Left colon (tissue), 2 donors: ENCODE measurements around the gene AGPAT1. TPM values are rescaled to one million over a fixed set of nuclear protein-coding genes. Genes with fewer than 3 reads are reported as not detected.
A peak's percentile ranks its signal among the peaks of the same experiment; 100 is the strongest.
"Not testable (repeated sequence)": the region's sequence is repeated elsewhere in the genome, so short reads cannot be mapped to it uniquely, and the experiment has no call there.

ENCODE experiments used
- ATAC-seq: fragments of 200-7000 bp; cut with Tn5 transposase; one replicate; pipeline ENCODE4 v1.9.1; 2020; ENCODE audit warnings: mild to moderate bottlenecking, moderate library complexity
- DNase-seq, 2 donors: peaks; one replicate each; pipeline ENCODE4 v3.0.0-alpha.2; 2020
- intact Hi-C, 2 donors: fragments of 100-400 bp; cut with DNase I in 1 of 2; cut with micrococcal nuclease in 1 of 2; formaldehyde crosslinking; loops; one replicate each; pipeline versions ENCODE4 v1.11.2 to v1.14.0; 2022; cut with DNase I, micrococcal nuclease
- total RNA-seq, 2 donors: library from RNA; stranded (reverse); fragmentation: NEBNext Ultra II Directional; extraction: Animal tissue kit (Norgen Biotek cat#: 25700); gene quantifications; one replicate each; pipeline ENCODE4 v1.2.1, GENCODE V29; 2021
- donor health status: DM: no; HTN: no; CAD: no.
- donor health status: DM: yes; HTN: yes; CAD: no.

Gene AGPAT1
- total RNA-seq, 2 donors from 2014 or later, result 44.4 to 55.0 TPM

- DNase-seq (peak in 1 of 2 donors; percentile 65), ATAC-seq (peak; percentile 3)
- intact Hi-C loops, result loop anchor here in 1 of 2 donors (10.0 kb wide), 1 partner anchor 75 kb away; no protein-coding TSS in a partner anchor
Measured at GRCh38 chr6:32189742-32190053, 13.8 kb upstream of the AGPAT1 start.

DNA sequence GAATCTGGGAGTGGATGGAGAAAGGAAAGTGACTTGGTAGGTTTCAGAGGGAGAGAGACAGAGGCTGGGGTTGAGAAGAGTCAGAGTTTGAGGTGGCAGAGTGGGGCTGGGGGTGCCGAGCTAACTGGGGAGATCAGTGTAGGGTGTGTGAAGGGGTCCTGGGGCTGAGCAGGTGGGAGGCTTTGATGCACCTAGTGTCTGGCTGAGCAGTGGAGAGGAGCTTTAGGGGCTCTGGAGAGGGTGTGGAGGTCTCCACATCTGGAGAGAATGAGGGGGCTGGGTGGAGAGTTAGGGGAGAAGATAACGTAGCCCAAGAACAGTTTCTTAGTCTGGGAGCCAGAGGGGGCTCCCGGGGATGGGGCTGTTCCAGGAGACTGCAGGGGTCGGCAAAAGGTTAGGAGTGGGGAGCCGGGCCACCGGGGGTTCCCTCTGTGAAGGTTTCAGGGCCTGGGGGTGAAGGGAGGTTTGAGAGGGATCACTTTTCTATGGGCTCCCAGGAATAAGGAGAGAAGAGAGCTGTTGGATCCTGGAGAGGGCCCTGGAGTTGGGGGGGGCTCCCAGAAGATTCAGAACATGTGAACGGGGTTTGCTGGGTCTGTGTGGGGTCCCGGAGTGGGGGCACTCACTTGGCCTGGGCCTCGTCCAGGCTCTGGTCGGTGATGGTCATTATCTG lies 13.3 kb upstream of the AGPAT1 start:
- DNase-seq (no peak), ATAC-seq (peak; percentile 1)
- intact Hi-C loops, result no loop called here

DNA sequence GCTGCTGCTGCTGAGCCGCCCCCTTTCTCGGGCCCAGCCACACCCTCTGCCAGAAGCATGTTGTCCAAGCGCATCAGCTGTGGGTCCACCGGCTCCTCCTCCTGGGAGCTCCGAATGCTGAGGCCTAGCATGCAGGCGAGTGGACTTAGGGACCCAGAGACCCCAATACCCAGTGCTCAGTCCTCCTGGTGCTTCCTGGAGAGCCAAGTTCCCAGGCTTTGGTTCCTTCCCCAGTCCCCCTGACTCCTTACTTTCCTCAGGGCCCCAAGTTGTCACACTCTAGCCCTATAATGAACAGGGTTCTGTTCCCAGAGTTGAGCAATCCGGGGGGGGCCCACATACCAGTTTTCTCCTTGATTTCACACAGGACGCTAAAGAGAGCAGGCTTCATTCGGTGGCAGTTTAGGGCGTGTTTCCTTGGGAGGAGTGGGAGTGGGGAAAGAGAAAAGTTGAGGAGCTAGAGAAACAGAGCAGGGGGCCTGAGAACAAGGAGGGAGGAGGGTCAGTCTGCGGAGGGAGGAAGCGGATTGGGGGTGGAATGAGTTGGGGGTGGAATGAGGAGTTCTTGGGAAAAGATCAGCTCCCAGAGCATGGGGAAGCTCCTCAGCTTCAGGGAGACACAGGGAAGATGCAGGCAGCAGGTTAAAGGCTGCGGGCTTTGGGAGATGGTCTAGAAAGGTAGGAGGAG lies 12.6 kb upstream of the AGPAT1 start:
- intact Hi-C loops, result no loop called here
- ATAC-seq, result no peak
- DNase-seq, result no peak

- ATAC-seq, intact Hi-C loops, DNase-seq: not testable (repeated sequence)
Measured at GRCh38 chr6:32187725-32188380, 12.0 kb upstream of the AGPAT1 start.

GRCh38 chr6:32187009-32187709 lies 11.3 kb upstream of the AGPAT1 start:
- intact Hi-C loops, result no loop called here
- no peak for ATAC-seq
- DNase-seq, result no peak

- intact Hi-C loops, DNase-seq, ATAC-seq: not testable (repeated sequence)
Measured at GRCh38 chr6:32186151-32186840, 10.4 kb upstream of the AGPAT1 start.

DNA sequence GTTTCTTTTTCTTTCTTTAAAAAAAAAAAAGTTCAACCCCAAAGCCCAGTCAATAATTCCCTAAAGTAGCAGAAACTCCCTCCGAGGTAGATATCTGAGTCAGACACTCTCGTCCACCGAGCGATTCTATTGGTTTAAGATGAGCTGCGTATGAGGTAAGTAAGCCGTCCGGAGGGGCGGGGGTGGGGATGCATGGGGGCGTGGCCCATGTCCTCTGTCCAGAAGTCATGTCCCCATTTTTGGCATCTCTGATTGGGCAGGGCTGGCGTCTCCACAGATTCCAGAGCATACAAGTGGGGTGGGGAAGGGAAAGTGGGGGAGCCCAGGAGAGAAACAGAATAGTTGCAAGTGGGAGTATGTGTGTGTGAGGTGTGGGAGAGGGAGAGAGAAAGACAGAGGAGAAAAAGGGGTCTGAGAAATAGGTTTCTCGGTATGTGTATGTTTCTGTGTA lies 9.8 kb upstream of the AGPAT1 start:
- ATAC-seq (peak; percentile 32), DNase-seq (peak; percentile 78 to 83)
- intact Hi-C loops, result not testable (repeated sequence)

DNA sequence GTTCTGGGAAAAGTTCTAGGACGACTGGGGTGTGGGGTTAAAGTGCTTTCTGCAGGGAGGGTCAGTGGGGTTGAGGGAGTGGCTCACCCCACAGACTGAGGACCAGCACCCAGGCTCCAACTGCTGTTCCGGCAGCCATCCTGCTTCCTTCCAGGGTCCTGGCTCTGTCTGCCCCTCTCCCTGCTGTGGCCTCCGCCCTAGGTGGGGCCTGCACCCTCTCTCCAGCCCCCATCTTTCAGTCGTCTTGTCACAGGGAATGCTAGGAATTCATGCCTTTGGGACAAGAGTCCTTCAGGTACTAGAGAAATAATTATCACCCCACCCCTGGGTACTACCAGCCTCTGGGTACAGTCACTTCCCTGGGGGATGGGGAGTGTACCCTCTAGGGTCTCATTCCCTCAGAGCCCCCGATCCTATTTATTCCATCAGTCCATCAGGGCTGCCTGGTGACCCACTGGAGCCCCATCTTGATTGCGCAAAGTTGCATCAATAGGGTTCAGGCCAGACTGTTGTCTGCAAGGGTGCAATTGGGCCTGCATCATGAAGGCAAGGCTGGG lies 8.3 kb upstream of the AGPAT1 start, which contains the start of gene AGER:
AGER (minus strand) TSS at position 170 of the 557 bp plus-strand sequence; CDS start at position 139, 31 bp downstream.
- ATAC-seq, result no peak
- DNase-seq, result no peak
- intact Hi-C loops, result no loop called here

DNA sequence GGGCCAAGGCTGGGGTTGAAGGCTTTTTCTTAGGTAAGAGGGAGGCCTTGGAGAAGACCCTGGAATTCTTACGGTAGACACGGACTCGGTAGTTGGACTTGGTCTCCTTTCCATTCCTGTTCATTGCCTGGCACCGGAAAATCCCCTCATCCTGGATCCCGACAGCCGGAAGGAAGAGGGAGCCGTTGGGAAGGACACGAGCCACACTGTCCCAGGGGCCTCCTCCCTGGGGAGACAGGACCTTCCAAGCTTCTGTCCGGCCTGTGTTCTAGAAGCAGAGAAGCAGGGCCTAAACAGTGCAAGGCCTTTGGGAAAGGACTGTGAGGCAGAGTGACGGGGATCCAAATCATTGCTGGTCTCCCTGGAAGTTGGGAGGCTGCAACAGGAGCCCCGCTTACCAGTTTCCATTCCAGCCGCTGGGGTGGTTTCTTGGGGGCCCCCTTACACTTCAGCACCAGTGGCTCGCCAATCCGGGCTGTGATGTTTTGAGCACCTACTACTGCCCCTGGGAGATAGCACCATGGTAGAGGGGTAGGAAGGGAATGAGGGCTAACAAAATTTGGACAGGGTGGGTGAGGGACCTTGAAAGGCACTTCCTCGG lies 7.7 kb upstream of the AGPAT1 start:
- intact Hi-C loops, result no loop called here
- DNase-seq (no peak), ATAC-seq (no peak)

DNA sequence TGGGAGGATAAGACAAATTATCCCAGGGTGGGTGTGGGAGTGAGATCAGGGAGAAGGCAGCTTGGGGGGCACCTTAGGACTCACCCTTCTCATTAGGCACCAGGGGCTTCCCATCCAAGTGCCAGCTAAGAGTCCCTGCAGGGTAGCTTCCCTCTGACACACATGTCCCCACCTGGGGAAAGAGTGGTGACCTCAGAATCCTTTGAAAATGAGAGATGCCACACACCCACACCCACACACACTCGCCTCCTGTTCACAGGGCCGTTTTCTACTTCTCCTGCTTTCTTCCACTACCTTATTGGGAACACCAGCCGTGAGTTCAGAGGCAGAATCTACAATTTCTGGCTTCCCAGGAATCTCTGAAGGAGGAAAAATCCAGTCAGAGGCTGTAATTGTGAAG lies 7.1 kb upstream of the AGPAT1 start:
- intact Hi-C loops, result no loop called here
- DNase-seq (no peak), ATAC-seq (no peak)

DNA sequence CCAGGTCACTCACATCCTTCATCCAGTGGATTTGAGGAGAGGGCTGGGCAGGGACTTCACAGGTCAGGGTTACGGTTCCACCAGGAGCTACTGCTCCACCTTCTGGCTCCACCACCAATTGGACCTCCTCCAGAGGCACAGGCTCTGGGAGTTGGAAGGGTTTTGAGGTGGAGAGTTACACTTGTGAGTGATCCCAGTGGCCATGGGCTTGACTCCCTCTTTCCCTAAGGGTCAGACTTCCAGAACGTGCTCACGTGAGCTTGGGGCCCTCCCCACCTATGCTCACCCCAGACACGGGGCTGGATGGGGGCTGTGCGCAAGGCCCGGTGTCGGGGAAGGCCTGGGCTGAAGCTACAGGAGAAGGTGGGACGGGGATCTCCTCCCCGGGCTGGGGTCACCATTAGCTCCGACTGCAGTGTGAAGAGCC lies 6.7 kb upstream of the AGPAT1 start:
- intact Hi-C loops, result no loop called here
- DNase-seq, result no peak
- no peak for ATAC-seq

DNA sequence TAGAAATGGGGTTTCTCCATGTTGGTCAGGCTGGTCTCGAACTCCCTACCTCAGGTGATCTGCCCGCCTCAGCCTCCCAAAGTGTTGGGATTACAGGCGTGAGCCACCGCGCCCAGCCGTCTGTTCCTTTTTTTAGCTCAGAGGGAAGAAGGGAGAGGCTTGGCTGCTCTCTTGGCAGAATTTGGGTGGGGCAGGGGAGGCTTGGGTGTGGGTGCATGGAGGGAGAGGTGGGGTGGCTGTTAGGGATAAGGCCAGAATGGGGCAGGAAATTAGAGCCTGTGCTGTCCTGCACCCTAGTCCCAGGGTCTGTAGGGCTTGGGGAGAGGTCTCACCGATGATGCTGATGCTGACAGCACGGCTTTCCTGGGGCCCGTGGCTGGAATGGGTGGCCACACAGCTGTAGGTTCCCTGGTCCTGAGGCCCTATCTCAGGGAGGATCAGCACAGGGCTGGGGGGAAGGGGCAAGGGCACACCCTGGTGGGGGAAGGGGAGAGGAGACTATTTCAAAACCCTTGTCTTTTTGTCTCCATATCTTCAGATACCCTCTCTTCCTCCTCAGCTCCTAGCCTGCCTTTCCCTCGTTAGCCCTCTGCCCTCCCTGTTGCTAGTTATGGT lies 6.1 kb upstream of the AGPAT1 start:
- no peak for ATAC-seq
- intact Hi-C loops, result no loop called here

GRCh38 chr6:32181148-32181702 lies 5.3 kb upstream of the AGPAT1 start:
- intact Hi-C loops, result no loop called here

More for the DNA sequence above, 6.1 kb upstream of the AGPAT1 start:
- no peak for DNase-seq

DNA sequence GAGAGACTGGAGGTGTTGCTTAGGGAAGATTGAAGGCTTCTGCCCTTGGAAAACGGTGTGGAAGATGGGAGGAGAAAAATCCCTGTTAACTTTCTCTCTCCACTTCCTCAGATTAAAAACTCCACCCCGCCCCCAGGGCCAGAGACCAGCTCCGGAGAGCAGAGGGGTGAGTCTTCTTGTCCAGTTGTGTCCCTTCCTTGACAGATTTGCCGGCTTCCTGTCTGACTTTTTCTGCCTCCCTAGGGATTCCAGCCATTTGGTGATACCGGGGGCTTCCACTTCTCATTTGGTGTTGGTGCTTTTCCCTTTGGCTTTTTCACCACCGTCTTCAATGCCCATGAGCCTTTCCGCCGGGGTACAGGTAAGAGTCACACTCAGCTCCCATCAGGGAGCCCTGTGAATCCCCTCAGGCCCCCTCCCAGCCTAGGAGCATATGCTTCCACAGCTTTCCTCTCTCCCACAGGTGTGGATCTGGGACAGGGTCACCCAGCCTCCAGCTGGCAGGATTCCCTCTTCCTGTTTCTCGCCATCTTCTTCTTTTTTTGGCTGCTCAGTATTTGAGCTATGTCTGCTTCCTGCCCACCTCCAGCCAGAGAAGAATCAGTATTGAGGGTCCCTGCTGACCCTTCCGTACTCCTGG lies 4.0 kb upstream of the AGPAT1 start:
- no peak for DNase-seq
- intact Hi-C loops, result no loop called here
- ATAC-seq, result no peak

More at GRCh38 chr6:32181148-32181702, 5.3 kb upstream of the AGPAT1 start:
- ATAC-seq (no peak), DNase-seq (no peak)

DNA sequence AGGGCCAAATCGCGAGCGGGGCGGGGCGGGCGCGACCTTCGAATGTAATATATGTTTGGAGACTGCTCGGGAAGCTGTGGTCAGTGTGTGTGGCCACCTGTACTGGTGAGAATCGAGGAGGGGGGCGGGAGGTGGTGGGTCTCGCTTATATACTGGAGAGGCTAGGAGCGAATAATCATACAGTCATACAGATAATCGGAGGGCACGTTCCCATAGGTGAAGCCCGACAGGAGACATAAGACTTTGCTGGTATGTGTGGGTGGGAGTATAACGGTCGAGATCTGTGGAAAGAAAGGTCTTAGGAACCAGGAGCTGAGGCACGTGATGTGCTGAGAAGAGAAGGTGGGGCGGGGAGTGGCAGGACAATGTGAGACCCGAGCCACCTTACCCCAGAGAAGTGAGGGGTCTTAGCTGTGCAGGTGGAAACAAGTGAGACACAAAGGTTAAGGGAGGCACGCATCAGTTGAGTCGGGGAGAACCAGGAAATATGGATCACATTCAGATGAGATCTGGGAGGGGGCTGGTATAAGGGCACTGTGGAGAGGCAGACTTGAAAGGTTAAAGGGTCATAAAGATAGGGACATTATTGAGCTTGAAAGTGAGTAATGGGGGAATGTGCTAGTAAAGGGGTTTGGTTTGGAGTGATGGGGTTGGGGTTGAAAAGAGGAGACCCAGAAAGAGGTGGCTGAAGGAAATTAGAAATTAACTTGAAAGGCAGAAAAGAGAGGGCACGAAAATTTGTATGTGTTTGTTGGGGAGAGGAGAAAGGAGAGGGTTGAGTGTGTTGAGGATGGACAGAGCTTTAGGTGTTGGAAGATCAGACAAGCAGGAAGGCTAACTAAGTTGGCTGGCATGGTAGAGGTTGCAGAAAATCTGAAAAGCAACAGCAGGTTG lies 2.9 kb upstream of the AGPAT1 start:
- no peak for DNase-seq
- no peak for ATAC-seq
- intact Hi-C loops, result no loop called here
